Measurements from ENCODE around the gene KMT5B.

GRCh38 chr11:68133761-68134160 is 79.3 kb downstream of the KMT5B start:
- no peak for TF ChIP-seq POLR2A (IDR thresholded peaks at IDR 0.05)
- TF ChIP-seq CTCF (IDR thresholded peaks at IDR 0.05): no peak
- TF ChIP-seq POLR2AphosphoS5 (IDR thresholded peaks at IDR 0.05): no peak
- no peak for TF ChIP-seq EP300 (IDR thresholded peaks at IDR 0.05)
